Chondrocyte (in vitro differentiated cells): ENCODE results near the gene NEURL1B. TPM values are rescaled to one million over a fixed set of nuclear protein-coding genes. Genes with fewer than 3 reads are reported as not detected.
A peak's percentile ranks its signal among the peaks of the same experiment; 100 is the strongest.

Experiments used
- DNase-seq: peaks from one replicate; pipeline ENCODE4 v3.0.0; 2021; ENCODE audit warnings: mixed read lengths, low spot score
- H3K27ac Mint-ChIP-seq: one replicate; pipeline ENCODE4 v1.8.0; 2021; ENCODE audit warnings: mild to moderate bottlenecking, moderate library complexity, mixed read lengths; ENCODE audit not compliant: unreplicated experiment
- H3K27me3 Mint-ChIP-seq: 2 replicates; pipeline ENCODE4 v1.8.0; 2021; ENCODE audit warnings: low read depth, mixed read lengths
- H3K36me3 Mint-ChIP-seq: 2 replicates; pipeline ENCODE4 v1.8.0; 2021; ENCODE audit warnings: low read depth, mixed read lengths
- H3K4me1 Mint-ChIP-seq: 2 replicates; pipeline ENCODE4 v1.8.0; 2021; ENCODE audit warnings: low read depth, mild to moderate bottlenecking, mixed read lengths
- H3K4me3 Mint-ChIP-seq: one replicate; pipeline ENCODE4 v1.8.0; 2021; ENCODE audit warnings: mild to moderate bottlenecking, moderate library complexity, mixed read lengths; ENCODE audit not compliant: unreplicated experiment
- H3K9me3 Mint-ChIP-seq: 2 replicates; pipeline ENCODE4 v1.8.0; 2021; ENCODE audit warnings: low read depth, mixed read lengths
- CTCF ChIP-seq: fragments of 200-600 bp; sonication (generic); IDR thresholded peaks from 2 replicates; pipeline ENCODE4 v1.5.0; 2021; ENCODE audit warnings: antibody characterized with exemption, mild to moderate bottlenecking, moderate library complexity
- total RNA-seq: library from RNA; stranded (reverse); gene quantifications from 3 replicates; pipeline ENCODE4 v1.2.1, GENCODE V29; 2021

Gene NEURL1B
- total RNA-seq, 1 donor from 2014 or later: 5.4 TPM

- H3K27me3 Mint-ChIP-seq: no peaks in the 10 kb centered on the region
Measured at GRCh38 chr5:172644711-172645110, 3.6 kb downstream of the NEURL1B start.

DNA sequence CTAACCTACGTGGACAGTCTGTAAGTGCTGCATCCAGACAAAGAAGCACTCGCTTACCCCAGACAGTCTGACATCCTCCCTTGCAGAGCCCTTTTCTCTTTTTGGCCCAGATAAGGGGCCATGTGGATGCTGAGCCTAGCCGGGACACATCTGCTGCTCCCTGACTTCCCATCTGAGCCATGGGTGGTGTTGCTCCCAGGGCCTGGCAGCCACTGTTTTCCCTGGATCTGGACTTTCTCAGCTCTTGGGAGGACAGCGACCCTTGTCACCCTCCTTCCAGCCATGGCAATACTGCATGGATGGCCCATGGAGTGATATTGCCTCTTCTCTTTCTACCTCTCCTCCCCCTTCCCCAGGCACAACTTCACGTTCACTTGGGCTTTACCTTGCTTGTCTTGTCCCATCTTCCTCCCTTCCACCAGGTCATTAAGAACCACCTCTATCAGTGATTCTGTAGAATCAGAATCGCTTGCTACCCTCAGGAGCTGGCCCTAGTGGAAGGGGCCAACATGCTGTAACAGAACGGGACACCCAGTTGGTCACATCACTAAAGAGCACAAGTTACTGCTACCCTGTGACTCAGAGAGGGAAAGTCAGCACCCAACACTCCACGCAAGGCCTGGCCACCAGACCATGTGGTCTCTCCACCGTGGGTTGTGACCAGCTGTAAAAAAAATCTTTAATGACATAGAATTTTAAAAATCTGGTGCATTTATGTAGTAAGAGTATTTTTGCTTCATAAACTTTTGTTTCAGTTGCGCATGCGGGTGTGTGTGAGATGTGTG, 4.4 kb downstream of the NEURL1B start:
- TF ChIP-seq CTCF: no peak
- Mint-ChIP-seq H3K9me3 (no peaks in the 10 kb centered on the region), H3K36me3 (no peaks in the 10 kb centered on the region), H3K4me1 (peaks cover 18% of the 10 kb centered on the region), H3K27ac (no peak overlapping the region), H3K27me3 (no peaks in the 10 kb centered on the region), H3K4me3 (no peak overlapping the region)
- DNase-seq: no peak

More at GRCh38 chr5:172644711-172645110, 3.6 kb downstream of the NEURL1B start:
- no peak for DNase-seq
- no peaks in the 10 kb centered on the region for H3K9me3 Mint-ChIP-seq
- H3K36me3 Mint-ChIP-seq: no peaks in the 10 kb centered on the region
- no peak for TF ChIP-seq CTCF
- H3K27ac Mint-ChIP-seq: no peak overlapping the region
- H3K4me1 Mint-ChIP-seq: peaks cover 22% of the 10 kb centered on the region
- no peak overlapping the region for H3K4me3 Mint-ChIP-seq

DNA sequence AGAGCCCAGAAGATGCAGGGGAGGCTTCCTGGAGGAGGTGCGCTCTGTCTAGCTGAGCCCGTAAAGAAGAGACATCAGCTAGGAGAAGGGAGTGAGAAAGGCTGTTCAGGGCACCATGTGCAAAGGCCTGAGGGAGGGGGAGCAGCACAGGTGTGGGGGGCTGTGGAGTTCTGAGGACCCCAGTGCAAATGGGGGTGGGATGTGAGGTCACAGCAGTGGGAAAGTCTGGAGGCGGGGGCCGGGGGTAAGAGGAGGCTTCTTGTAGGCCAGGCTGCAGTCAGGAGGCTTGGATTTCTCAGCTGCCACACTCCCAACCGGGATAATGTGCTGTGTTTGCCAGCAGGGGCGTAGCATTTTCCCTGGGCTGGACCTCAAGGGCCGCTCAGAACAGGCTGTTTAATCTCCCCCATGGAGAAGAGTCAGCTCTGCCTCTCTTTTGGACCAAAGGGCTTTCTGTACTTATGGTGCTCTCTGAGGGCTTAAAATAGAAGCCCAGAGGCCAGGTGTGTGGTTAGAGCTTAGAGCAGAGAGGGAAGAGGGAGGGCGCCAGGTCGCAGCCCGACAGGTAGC, 5.7 kb downstream of the NEURL1B start:
- Mint-ChIP-seq H3K27me3 (no peaks in the 10 kb centered on the region), H3K4me3 (no peak overlapping the region), H3K9me3 (no peaks in the 10 kb centered on the region), H3K36me3 (no peaks in the 10 kb centered on the region), H3K4me1 (peaks cover 15% of the 10 kb centered on the region), H3K27ac (no peak overlapping the region)
- DNase-seq: no peak
- TF ChIP-seq CTCF: peak; percentile 58

GRCh38 chr5:172647352-172648012, 6.4 kb downstream of the NEURL1B start:
- H3K27ac Mint-ChIP-seq: no peak overlapping the region
- no peaks in the 10 kb centered on the region for H3K9me3 Mint-ChIP-seq
- H3K36me3 Mint-ChIP-seq: no peaks in the 10 kb centered on the region
- H3K4me1 Mint-ChIP-seq: peaks cover 10% of the 10 kb centered on the region
- H3K27me3 Mint-ChIP-seq: no peaks in the 10 kb centered on the region
- H3K4me3 Mint-ChIP-seq: no peak overlapping the region
- no peak for DNase-seq
- TF ChIP-seq CTCF: no peak

DNA sequence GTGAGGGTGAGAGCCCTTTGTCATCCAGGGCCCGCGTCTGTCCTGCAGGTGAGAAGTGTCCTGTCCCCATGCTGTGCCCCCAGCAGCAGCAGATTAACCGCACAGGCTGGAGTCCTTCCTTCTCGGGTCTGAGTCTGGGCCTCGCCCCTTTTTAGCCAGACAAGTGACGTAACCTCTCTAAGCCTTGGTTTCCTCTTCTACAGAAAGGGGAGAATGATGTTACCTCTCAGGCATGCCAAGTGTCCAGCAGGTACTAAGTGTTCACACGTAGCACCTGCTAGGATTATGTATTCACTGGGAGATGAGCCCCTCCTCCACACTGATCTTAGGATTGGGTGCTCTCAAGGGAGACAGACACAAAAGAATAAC, 6.9 kb downstream of the NEURL1B start:
- no peak for TF ChIP-seq CTCF
- Mint-ChIP-seq H3K27me3 (no peaks in the 10 kb centered on the region), H3K27ac (no peak overlapping the region), H3K9me3 (no peaks in the 10 kb centered on the region), H3K4me1 (peaks cover 9% of the 10 kb centered on the region), H3K36me3 (no peaks in the 10 kb centered on the region), H3K4me3 (no peak overlapping the region)
- no peak for DNase-seq
